ENCODE data around the gene SEC61B. TPM values are rescaled to one million over a fixed set of nuclear protein-coding genes. Genes with fewer than 3 reads are reported as not detected.

SEC61B gene
- total RNA-seq, 4 donors from 2014 or later, result 50.5 to 121 (median 67.6) TPM

- TF ChIP-seq, protein P1, sequence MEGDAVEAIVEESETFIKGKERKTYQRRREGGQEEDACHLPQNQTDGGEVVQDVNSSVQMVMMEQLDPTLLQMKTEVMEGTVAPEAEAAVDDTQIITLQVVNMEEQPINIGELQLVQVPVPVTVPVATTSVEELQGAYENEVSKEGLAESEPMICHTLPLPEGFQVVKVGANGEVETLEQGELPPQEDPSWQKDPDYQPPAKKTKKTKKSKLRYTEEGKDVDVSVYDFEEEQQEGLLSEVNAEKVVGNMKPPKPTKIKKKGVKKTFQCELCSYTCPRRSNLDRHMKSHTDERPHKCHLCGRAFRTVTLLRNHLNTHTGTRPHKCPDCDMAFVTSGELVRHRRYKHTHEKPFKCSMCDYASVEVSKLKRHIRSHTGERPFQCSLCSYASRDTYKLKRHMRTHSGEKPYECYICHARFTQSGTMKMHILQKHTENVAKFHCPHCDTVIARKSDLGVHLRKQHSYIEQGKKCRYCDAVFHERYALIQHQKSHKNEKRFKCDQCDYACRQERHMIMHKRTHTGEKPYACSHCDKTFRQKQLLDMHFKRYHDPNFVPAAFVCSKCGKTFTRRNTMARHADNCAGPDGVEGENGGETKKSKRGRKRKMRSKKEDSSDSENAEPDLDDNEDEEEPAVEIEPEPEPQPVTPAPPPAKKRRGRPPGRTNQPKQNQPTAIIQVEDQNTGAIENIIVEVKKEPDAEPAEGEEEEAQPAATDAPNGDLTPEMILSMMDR (IDR thresholded peaks at IDR 0.05; ENCODE audit: low read depth), result no peak
Measured at GRCh38 chr9:99239341-99240060, 17.4 kb downstream of the SEC61B start.

GRCh38 chr9:99241106-99241505 lies 19.0 kb downstream of the SEC61B start:
- TF ChIP-seq, protein P1 (IDR thresholded peaks at IDR 0.05; ENCODE audit: low read depth), result no peak

GRCh38 chr9:99244344-99245260 lies 22.5 kb downstream of the SEC61B start:
- TF ChIP-seq, protein P1 (IDR thresholded peaks at IDR 0.05; ENCODE audit: low read depth), result no peak

- TF ChIP-seq, protein P1 (IDR thresholded peaks at IDR 0.05; ENCODE audit: low read depth), result no peak
Measured at GRCh38 chr9:99249619-99250018, 27.5 kb downstream of the SEC61B start.

- TF ChIP-seq, protein P1 (IDR thresholded peaks at IDR 0.05; ENCODE audit: low read depth), result no peak
Measured at GRCh38 chr9:99251157-99251556, 29.1 kb downstream of the SEC61B start.

GRCh38 chr9:99253134-99253533 lies 31.1 kb downstream of the SEC61B start:
- TF ChIP-seq, protein P1 (IDR thresholded peaks at IDR 0.05; ENCODE audit: low read depth), result no peak
